ENCODE data around the gene MAP7D1.

DNA sequence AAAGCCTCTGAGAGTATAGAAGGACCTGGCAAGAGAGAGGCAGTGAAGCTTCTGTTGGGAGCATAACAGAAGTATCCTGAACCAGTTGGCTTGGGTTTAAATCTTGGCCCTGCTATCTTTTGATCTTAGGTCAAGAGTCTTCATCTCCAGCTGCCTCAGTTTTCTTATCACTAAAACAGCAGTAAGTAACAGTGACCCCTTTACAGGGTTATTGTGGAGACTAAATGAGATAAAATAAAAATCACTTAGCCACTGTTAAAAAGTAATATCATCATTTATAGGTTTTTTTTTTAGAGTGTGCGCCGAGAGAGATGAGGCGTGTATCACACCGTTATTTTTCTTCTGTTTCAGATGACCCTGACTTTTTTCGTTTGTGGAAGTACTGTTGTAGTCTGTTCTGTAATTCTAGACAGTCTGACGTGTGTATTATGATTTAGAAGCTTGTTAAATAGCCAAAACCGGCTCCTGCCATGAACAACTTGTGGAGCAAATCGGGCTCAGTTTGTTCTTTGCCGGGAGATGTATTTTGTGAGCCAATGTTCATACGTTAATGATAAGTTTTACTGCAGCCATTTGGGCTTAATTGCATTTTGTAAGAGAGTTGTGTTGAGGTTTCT is 69.4 kb downstream of the MAP7D1 start:
- TF ChIP-seq, protein P1, sequence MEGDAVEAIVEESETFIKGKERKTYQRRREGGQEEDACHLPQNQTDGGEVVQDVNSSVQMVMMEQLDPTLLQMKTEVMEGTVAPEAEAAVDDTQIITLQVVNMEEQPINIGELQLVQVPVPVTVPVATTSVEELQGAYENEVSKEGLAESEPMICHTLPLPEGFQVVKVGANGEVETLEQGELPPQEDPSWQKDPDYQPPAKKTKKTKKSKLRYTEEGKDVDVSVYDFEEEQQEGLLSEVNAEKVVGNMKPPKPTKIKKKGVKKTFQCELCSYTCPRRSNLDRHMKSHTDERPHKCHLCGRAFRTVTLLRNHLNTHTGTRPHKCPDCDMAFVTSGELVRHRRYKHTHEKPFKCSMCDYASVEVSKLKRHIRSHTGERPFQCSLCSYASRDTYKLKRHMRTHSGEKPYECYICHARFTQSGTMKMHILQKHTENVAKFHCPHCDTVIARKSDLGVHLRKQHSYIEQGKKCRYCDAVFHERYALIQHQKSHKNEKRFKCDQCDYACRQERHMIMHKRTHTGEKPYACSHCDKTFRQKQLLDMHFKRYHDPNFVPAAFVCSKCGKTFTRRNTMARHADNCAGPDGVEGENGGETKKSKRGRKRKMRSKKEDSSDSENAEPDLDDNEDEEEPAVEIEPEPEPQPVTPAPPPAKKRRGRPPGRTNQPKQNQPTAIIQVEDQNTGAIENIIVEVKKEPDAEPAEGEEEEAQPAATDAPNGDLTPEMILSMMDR (IDR thresholded peaks at IDR 0.05; ENCODE audit: poor library complexity), result no peak
- no peak for TF ChIP-seq EZH2 (IDR thresholded peaks at IDR 0.05; ENCODE audit: borderline replicate concordance)
- TF ChIP-seq EZH2phosphoT487 (IDR thresholded peaks at IDR 0.05; ENCODE audit: low read depth, severe bottlenecking, unreplicated experiment), result no peak

Data from hepatocyte (in vitro differentiated cells).